GM12892 (cell line): Measurements from ENCODE around the gene TBC1D14.

Experiments used
- POLR2A ChIP-seq: IDR thresholded peaks from 2 replicates; pipeline ENCODE4 v1.6.1; 2011; ENCODE audit warnings: low read depth, low read length, control low read depth
- POLR2AphosphoS5 ChIP-seq: IDR thresholded peaks from 2 replicates; pipeline ENCODE4 v1.6.1; 2011; ENCODE audit warnings: low read depth, low read length, control low read depth
- TAF1 ChIP-seq: IDR thresholded peaks from 2 replicates; pipeline ENCODE4 v1.6.1; 2011; ENCODE audit warnings: low read depth, mild to moderate bottlenecking, control low read depth, low read length, borderline replicate concordance

- no peak for TF ChIP-seq POLR2AphosphoS5
- TF ChIP-seq TAF1: no peak
- TF ChIP-seq POLR2A: no peak
Observed at GRCh38 chr4:6886886-6887285, 22.7 kb upstream of the TBC1D14 start.
